ENCODE results near the gene NID1. TPM values are rescaled to one million over a fixed set of nuclear protein-coding genes. Genes with fewer than 3 reads are reported as not detected.
"Not testable (repeated sequence)": the region's sequence is repeated elsewhere in the genome, so short reads cannot be mapped to it uniquely, and the experiment has no call there.

Gene NID1
- total RNA-seq, 3 donors from 2014 or later = 60.3 to 288 (median 154) TPM

DNA sequence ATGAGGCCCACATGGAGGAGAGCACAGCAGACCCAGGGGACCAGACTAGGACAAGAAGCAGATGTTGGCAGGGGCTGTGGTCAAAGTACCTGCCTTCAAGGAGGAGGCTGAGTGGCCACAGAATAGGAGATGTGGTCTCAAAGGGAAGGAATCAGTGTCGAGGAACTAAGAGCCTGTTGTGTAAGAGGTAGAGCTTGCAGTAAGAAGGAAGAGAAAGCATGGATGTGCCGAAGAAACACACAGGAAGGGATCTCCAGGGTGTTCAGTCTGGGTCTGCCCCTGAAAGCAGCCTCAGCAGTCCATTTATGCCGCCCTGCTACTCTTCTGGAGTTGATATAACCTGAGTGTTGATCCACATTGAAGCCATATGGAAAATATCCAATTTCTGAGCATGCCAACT, 83.9 kb downstream of the NID1 start:
- intact Hi-C loops (cut with DNase I; ENCODE audit: low total_unique reads) = no loop called here
- Histone ChIP-seq H3K4me1 (peaks cover 0 to 4% of the 10 kb centered on the region in 2 donors), H3K27me3 (no peaks in the 10 kb centered on the region), H3K36me3 (peaks cover 3% of the 10 kb centered on the region), H3K4me3 (no peak overlapping the region), H3K9me3 (peaks cover 4 to 14% of the 10 kb centered on the region in 2 donors), H3K27ac (peak overlapping the region in 1 of 2 donors; percentile 49)
- no peak for DNase-seq (ENCODE audit: low spot score in 2 of 2)
- TF ChIP-seq, protein P1, sequence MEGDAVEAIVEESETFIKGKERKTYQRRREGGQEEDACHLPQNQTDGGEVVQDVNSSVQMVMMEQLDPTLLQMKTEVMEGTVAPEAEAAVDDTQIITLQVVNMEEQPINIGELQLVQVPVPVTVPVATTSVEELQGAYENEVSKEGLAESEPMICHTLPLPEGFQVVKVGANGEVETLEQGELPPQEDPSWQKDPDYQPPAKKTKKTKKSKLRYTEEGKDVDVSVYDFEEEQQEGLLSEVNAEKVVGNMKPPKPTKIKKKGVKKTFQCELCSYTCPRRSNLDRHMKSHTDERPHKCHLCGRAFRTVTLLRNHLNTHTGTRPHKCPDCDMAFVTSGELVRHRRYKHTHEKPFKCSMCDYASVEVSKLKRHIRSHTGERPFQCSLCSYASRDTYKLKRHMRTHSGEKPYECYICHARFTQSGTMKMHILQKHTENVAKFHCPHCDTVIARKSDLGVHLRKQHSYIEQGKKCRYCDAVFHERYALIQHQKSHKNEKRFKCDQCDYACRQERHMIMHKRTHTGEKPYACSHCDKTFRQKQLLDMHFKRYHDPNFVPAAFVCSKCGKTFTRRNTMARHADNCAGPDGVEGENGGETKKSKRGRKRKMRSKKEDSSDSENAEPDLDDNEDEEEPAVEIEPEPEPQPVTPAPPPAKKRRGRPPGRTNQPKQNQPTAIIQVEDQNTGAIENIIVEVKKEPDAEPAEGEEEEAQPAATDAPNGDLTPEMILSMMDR (IDR thresholded peaks at IDR 0.05) = no peak
- TF ChIP-seq POLR2AphosphoS5 (IDR thresholded peaks at IDR 0.05) (no peak), POLR2A (IDR thresholded peaks at IDR 0.05) (no peak)

DNA sequence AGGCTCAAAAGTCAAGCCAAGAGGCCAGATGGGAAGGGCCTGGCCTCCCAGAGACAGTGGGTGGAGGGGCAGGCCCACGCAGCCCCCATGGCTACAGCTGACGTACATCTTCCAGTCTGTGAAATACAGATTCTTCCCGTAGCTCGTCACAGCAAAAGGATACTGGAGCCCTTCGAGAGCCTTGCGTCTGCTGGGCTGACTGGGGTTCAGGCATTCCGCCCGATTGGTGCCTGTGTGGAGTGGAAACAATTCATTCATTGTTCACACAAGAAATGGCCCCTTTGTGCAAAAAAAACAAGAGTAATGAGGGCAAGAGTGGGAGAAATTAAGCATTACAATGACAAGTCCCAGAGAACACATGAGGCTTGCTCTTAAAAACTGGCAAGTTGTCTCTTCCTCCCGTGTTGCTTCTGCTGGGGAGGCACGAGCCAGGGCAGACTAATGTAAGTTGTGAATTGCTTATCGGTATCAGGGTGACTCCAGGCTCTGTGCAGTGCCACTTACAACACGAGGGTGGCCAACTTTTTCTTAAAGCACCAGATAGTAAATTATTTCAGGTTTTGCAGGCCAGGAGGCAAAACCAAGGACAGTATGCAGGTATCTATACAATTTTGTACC, 85.1 kb downstream of the NID1 start:
- Histone ChIP-seq H3K27ac (peak overlapping the region; percentile 27 to 57), H3K36me3 (peaks cover 3% of the 10 kb centered on the region), H3K4me3 (no peak overlapping the region), H3K4me1 (peaks cover 0 to 4% of the 10 kb centered on the region in 2 donors), H3K9me3 (peaks cover 4 to 14% of the 10 kb centered on the region in 2 donors), H3K27me3 (no peaks in the 10 kb centered on the region)
- TF ChIP-seq POLR2AphosphoS5 (IDR thresholded peaks at IDR 0.05) (no peak), POLR2A (IDR thresholded peaks at IDR 0.05) (no peak)
- TF ChIP-seq, protein P1 (IDR thresholded peaks at IDR 0.05) = no peak
- no peak for DNase-seq (ENCODE audit: low spot score in 2 of 2)
- intact Hi-C loops (cut with DNase I; ENCODE audit: low total_unique reads) = no loop called here

DNA sequence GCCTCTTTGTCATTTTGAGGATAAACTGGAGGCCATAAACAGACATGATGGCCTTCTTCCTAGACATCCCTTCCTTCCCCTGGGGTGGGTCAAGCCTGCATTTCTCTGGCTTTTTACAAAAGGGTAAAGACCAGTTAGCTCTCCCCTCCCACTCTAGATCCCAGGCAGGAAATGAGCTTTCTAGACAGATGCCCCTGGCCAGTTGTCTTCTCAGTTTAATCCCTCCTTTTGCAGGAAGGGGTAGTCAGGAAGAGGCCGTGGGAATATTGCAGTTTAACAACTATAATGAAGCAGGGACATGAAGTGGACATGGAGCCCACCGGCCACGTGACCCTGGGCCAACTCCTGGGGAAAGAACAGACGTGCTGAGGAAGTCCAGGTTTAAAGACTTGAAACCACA, 85.7 kb downstream of the NID1 start:
- Histone ChIP-seq H3K27ac (peak overlapping the region; percentile 27 to 57), H3K9me3 (peaks cover 4 to 14% of the 10 kb centered on the region in 2 donors), H3K27me3 (no peaks in the 10 kb centered on the region), H3K4me3 (no peak overlapping the region), H3K4me1 (peaks cover 0 to 3% of the 10 kb centered on the region in 2 donors), H3K36me3 (peaks cover 3% of the 10 kb centered on the region)
- no peak for DNase-seq (ENCODE audit: low spot score in 2 of 2)
- TF ChIP-seq POLR2A (IDR thresholded peaks at IDR 0.05) (no peak), POLR2AphosphoS5 (IDR thresholded peaks at IDR 0.05) (no peak)
- TF ChIP-seq, protein P1 (IDR thresholded peaks at IDR 0.05) = no peak
- intact Hi-C loops (cut with DNase I; ENCODE audit: low total_unique reads) = no loop called here

DNA sequence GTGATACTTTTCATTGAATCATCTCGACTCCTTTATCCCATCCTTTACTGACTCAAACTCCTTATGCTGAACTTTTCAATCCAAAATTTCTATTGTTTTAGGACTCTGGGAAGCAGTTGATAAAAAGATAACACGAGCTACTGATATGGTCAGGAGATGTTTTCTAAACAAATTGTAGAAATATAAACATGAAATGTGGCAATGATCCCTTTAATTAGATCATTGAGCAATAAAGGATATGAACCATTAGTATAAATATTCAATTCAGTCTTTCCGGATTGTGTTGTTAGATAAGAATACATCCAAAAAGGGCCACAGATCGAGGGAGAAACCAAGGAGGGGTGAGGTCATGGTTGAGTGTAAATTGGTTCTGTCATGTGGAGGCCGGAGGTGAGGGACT, 88.4 kb downstream of the NID1 start:
- intact Hi-C loops (cut with DNase I; ENCODE audit: low total_unique reads) = no loop called here
- Histone ChIP-seq H3K27ac (no peak overlapping the region), H3K4me1 (no peaks in the 10 kb centered on the region), H3K36me3 (peaks cover 3% of the 10 kb centered on the region), H3K4me3 (no peak overlapping the region), H3K27me3 (no peaks in the 10 kb centered on the region), H3K9me3 (peaks cover 4 to 14% of the 10 kb centered on the region in 2 donors)
- TF ChIP-seq, protein P1 (IDR thresholded peaks at IDR 0.05) = no peak
- TF ChIP-seq POLR2AphosphoS5 (IDR thresholded peaks at IDR 0.05) (no peak), POLR2A (IDR thresholded peaks at IDR 0.05) (no peak)
- DNase-seq (ENCODE audit: low spot score in 2 of 2) = no peak

DNA sequence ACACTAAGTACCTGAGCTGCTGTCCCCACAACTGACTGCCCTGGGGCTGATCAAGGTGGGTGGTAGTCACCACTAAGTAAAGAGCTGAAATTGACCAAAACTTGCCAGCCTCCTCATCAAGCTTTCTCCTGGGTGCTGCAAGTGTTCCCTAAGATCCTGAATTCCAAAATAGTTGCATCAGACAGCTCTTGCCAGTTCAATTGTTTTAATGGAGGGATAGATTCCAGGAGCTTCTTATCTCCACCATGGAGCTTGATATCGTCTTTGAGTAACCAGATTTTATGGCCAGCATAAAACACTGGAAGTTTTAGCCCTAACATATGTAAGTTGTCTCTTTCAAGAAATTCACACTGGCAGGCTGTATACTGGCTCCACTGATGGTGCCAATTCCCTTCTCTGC, 90.3 kb downstream of the NID1 start:
- no peak for DNase-seq (ENCODE audit: low spot score in 2 of 2)
- Histone ChIP-seq H3K4me1 (no peaks in the 10 kb centered on the region), H3K36me3 (peaks cover 3% of the 10 kb centered on the region), H3K4me3 (no peak overlapping the region), H3K27me3 (no peaks in the 10 kb centered on the region), H3K9me3 (peaks cover 4 to 14% of the 10 kb centered on the region in 2 donors), H3K27ac (peak overlapping the region in 1 of 2 donors; percentile 21)
- intact Hi-C loops (cut with DNase I; ENCODE audit: low total_unique reads) = no loop called here
- TF ChIP-seq, protein P1 (IDR thresholded peaks at IDR 0.05) = no peak
- TF ChIP-seq POLR2A (IDR thresholded peaks at IDR 0.05) = no peak
- TF ChIP-seq POLR2AphosphoS5 (IDR thresholded peaks at IDR 0.05) = no peak

DNA sequence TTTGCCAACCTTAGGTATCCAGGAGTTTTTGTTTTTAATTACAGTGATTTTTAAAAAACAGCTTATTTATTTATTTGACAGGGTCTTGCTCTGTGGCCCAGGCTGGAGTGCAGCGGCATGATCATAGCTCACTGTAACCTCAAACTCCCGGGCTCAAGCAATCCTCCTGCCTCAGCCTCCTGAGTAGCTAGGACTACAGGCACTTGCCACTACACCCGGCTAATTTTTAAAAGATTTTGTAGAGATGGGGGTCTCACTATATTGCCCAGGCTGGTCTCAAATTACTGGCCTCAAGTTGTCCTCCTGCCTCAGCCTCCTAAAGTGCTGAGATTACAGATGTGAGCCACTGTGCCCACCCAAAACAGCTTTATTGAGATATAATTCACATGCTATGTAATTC, 92.2 kb downstream of the NID1 start:
- intact Hi-C loops (cut with DNase I; ENCODE audit: low total_unique reads); H3K4me3 ChIP-seq; H3K9me3 ChIP-seq; H3K36me3 ChIP-seq; H3K27me3 ChIP-seq; DNase-seq (ENCODE audit: low spot score in 2 of 2); H3K4me1 ChIP-seq: not testable (repeated sequence)
- peak overlapping the region; percentile 86 to 92 for H3K27ac ChIP-seq
